GM23248 (cell line): ENCODE data around the gene CTNNA3. TPM values are rescaled to one million over a fixed set of nuclear protein-coding genes. Genes with fewer than 3 reads are reported as not detected.

Source experiments
- DNase-seq: peaks from one replicate; pipeline ENCODE4 v3.0.0-alpha.2; 2015
- H2AFZ ChIP-seq: fragments of 200-600 bp; sonication (generic); 2 replicates; pipeline ENCODE4 v1.6.1; 2016; ENCODE audit warnings: antibody characterized with exemption
- H3F3A ChIP-seq: fragments of 200-600 bp; sonication (generic); 2 replicates; pipeline ENCODE4 v1.6.1; 2016; ENCODE audit warnings: mild to moderate bottlenecking, antibody characterized with exemption, mixed run types; ENCODE audit not compliant: insufficient read depth
- H3K27ac ChIP-seq: fragments of 200-600 bp; sonication (generic); 2 replicates; pipeline ENCODE4 v1.5.1; 2016; ENCODE audit warnings: mild to moderate bottlenecking
- H3K27me3 ChIP-seq: fragments of 200-600 bp; sonication (generic); replicated peaks from 2 replicates; pipeline ENCODE4 v1.6.1; 2016; ENCODE audit warnings: mild to moderate bottlenecking; ENCODE audit not compliant: insufficient read depth
- H3K36me3 ChIP-seq: fragments of 200-600 bp; sonication (generic); 2 replicates; pipeline ENCODE4 v1.6.1; 2016; ENCODE audit warnings: low read depth, mild to moderate bottlenecking
- H3K4me1 ChIP-seq: fragments of 200-600 bp; sonication (generic); 2 replicates; pipeline ENCODE4 v1.6.1; 2016; ENCODE audit warnings: mild to moderate bottlenecking; ENCODE audit not compliant: insufficient read depth
- H3K4me2 ChIP-seq: fragments of 200-600 bp; sonication (generic); one replicate; pipeline ENCODE4 v1.6.1; 2016; ENCODE audit warnings: mild to moderate bottlenecking; ENCODE audit not compliant: unreplicated experiment
- H3K4me3 ChIP-seq: fragments of 200-600 bp; sonication (generic); 2 replicates; pipeline ENCODE4 v1.5.1; 2016; ENCODE audit warnings: mild to moderate bottlenecking
- H3K79me2 ChIP-seq: fragments of 200-600 bp; sonication (generic); 2 replicates; pipeline ENCODE4 v1.6.1; 2016; ENCODE audit warnings: mild to moderate bottlenecking; ENCODE audit not compliant: insufficient read depth
- H3K9ac ChIP-seq: fragments of 200-600 bp; sonication (generic); 2 replicates; pipeline ENCODE4 v1.6.1; 2016; ENCODE audit warnings: mild to moderate bottlenecking
- H3K9me2 ChIP-seq: fragments of 200-600 bp; sonication (generic); 2 replicates; pipeline ENCODE4 v1.6.1; 2016; ENCODE audit warnings: mixed run types, mild to moderate bottlenecking, moderate library complexity; ENCODE audit not compliant: insufficient read depth
- H3K9me3 ChIP-seq: fragments of 200-600 bp; sonication (generic); one replicate; pipeline ENCODE4 v1.6.1; 2017; ENCODE audit warnings: low read depth
- H4K20me1 ChIP-seq: fragments of 200-600 bp; sonication (generic); 2 replicates; pipeline ENCODE4 v1.6.0; 2016; ENCODE audit not compliant: insufficient read depth
- EZH2 ChIP-seq: fragments of 200-600 bp; sonication (generic); IDR thresholded peaks from 2 replicates; pipeline ENCODE4 v1.6.1; 2018; ENCODE audit warnings: antibody characterized with exemption, mild to moderate bottlenecking; ENCODE audit not compliant: insufficient read depth, poor library complexity, severe bottlenecking
- EZH2phosphoT487 ChIP-seq: fragments of 200-600 bp; sonication (generic); IDR thresholded peaks from 2 replicates; pipeline ENCODE4 v1.6.1; 2018; ENCODE audit warnings: antibody characterized with exemption, moderate library complexity, mild to moderate bottlenecking, low read depth; ENCODE audit not compliant: insufficient read depth
- WGBS, 2 experiments: methylation state at CpG; one replicate each; pipeline ENCODE4 v1.1.6; 2015 to 2017; ENCODE audit warnings: low lambda C conversion rate in 2 of 2, low coverage in 1 of 2; ENCODE audit errors: missing lambda C conversion rate in 2 of 2; 5-methylcytosine and 5-hydroxymethylcytosine counted together
- in situ Hi-C: fragments of 300-500 bp; cut with MboI; formaldehyde crosslinking; loops from 2 replicates; pipeline ENCODE4 v1.15.0; 2020
- polyA plus RNA-seq: library from polyadenylated mRNA; unstranded; fragments of >200 nt; fragmentation: Nextera tagmentation; extraction: Ambion mirVana; gene quantifications from 2 replicates; pipeline ENCODE4 v1.2.1, GENCODE V29; 2016
- total RNA-seq: library from RNA; depleted of rRNA; stranded (reverse); fragments of >200 nt; shearing (Covaris generic); gene quantifications from 2 replicates; pipeline ENCODE4 v1.2.3, GENCODE V29; 2014

Gene CTNNA3
- total and polyA plus RNA-seq, 2 experiments from 2014 or later = not detected

DNA sequence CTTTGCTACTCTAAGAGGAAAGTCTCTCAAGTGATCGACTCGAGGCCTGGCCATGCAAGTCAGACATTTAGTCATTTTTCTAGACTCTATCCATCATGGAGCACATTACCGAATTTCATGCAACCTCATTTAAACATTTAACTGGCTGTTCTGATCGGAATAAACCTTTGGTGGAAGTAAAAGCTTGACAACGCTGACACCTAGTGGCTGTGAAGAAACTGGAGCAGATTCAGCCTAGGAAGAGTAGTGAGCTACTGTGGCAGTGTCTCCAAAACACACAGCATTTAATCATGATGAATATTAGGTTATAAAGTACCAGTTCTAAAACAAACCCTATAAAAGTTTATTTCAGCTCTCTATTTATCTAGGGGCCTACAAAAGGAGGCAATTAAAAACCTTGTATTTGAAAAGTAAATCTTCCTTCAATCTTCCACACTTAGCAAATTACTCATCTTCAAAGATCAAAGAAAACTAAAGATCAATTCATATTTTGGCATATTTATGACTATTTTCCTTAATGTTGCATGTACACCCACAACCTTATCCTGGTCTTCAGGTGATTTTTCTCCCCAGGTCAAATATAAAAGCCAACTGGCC, 175.0 kb downstream of the CTNNA3 start:
- TF ChIP-seq EZH2phosphoT487 = no peak
- no peak for TF ChIP-seq EZH2
- Histone ChIP-seq H2AFZ (no peak overlapping the region), H3K27ac (no peak overlapping the region), H3K4me1 (no peaks in the 10 kb centered on the region), H3K9ac (no peak overlapping the region), H4K20me1 (no peaks in the 10 kb centered on the region), H3K9me2 (no peaks in the 10 kb centered on the region), H3K9me3 (no peaks in the 10 kb centered on the region), H3K79me2 (no peaks in the 10 kb centered on the region), H3F3A (no peaks in the 10 kb centered on the region), H3K36me3 (no peaks in the 10 kb centered on the region), H3K4me3 (no peak overlapping the region), H3K4me2 (no peak overlapping the region), H3K27me3 (no peaks in the 10 kb centered on the region)
- 1 to 2% methylated on average over 5 of the region's 5 CpGs for WGBS, 2 experiments
- in situ Hi-C loops = no loop called here
- peak; percentile 70 for DNase-seq

DNA sequence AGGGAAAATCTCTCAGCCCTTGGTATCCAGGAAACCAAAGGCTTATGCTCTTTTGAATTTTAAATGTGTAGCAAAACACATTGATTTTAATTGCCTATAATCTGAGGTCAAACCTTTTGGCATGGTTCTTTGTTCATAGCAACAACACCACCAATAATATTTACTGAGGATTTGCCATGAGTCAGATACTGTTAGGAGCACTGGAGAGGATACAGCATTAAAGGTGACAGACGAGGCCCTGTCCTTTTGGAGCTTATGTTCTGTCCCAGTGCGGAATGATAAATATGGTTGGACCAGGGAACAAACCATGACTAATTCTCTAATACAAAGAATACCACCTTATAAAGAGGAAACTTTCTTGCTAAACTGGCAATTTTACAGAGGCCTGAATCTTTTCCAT, 176.6 kb downstream of the CTNNA3 start:
- 43 to 50% methylated on average over 2 of the region's 2 CpGs for WGBS, 2 experiments
- in situ Hi-C loops = no loop called here
- no peak for DNase-seq
- Histone ChIP-seq H3K79me2 (no peaks in the 10 kb centered on the region), H3K27ac (no peak overlapping the region), H3K4me3 (no peak overlapping the region), H3K4me1 (no peaks in the 10 kb centered on the region), H3F3A (no peaks in the 10 kb centered on the region), H3K9me3 (no peaks in the 10 kb centered on the region), H3K9me2 (no peaks in the 10 kb centered on the region), H3K36me3 (no peaks in the 10 kb centered on the region), H3K9ac (no peak overlapping the region), H3K27me3 (no peaks in the 10 kb centered on the region), H4K20me1 (no peaks in the 10 kb centered on the region), H2AFZ (no peak overlapping the region), H3K4me2 (no peak overlapping the region)
- TF ChIP-seq EZH2phosphoT487 = no peak
- no peak for TF ChIP-seq EZH2

DNA sequence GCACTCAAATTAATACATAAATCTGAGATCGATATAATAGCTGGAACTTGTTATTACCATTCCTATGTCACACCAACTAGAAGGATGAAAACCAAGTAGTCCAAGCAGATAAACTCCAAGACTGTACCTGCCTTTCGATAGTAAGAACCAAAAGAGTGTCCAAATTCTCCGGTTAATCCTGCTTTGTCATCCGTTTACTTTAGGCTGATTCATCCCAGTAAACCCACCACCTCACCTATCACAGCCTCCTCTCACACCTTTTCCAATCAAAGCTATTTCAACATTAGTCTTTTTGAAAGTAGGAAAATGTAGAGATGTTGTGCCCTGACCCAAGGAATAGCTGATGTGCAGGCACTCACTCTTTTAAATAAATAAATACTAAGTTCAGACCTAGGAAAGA, 177.2 kb downstream of the CTNNA3 start:
- H3K9ac ChIP-seq = no peak overlapping the region
- H3K4me3 ChIP-seq = no peak overlapping the region
- H3K27me3 ChIP-seq = no peaks in the 10 kb centered on the region
- H3K27ac ChIP-seq = no peak overlapping the region
- no peak overlapping the region for H3K4me2 ChIP-seq
- in situ Hi-C loops = no loop called here
- no peak for DNase-seq
- H3K4me1 ChIP-seq = no peaks in the 10 kb centered on the region
- H3K9me3 ChIP-seq = no peaks in the 10 kb centered on the region
- H3K9me2 ChIP-seq = no peaks in the 10 kb centered on the region
- H3F3A ChIP-seq = no peaks in the 10 kb centered on the region
- TF ChIP-seq EZH2phosphoT487 (no peak), EZH2 (no peak)
- no peaks in the 10 kb centered on the region for H3K79me2 ChIP-seq
- H4K20me1 ChIP-seq = no peaks in the 10 kb centered on the region
- H2AFZ ChIP-seq = no peak overlapping the region
- 53 to 54% methylated on average over 4 of the region's 4 CpGs for WGBS, 2 experiments
- H3K36me3 ChIP-seq = no peaks in the 10 kb centered on the region

DNA sequence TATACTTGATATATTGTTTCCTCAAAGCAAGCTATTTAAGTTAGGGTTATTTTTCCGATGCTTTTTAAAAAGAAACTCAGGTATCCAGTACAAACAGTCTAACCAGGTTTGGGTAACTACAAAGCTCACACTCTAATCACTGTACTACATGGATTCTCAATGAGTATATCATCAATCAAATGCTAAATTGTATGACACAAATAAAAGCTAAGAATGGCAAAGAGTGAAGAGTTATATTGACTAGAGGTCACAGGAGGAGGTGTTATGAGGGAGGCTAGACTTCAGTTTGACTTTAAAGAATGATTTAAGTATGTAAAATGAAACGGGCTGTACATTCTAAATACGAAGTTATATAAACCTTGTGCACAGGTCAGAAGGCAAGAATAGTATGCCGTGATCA, 178.0 kb downstream of the CTNNA3 start:
- DNase-seq = no peak
- no peak for TF ChIP-seq EZH2phosphoT487
- TF ChIP-seq EZH2 = no peak
- Histone ChIP-seq H2AFZ (no peak overlapping the region), H3K4me2 (no peak overlapping the region), H3K9me2 (no peaks in the 10 kb centered on the region), H3K4me3 (no peak overlapping the region), H3K79me2 (no peaks in the 10 kb centered on the region), H3F3A (no peaks in the 10 kb centered on the region), H3K9ac (no peak overlapping the region), H3K27ac (no peak overlapping the region), H3K27me3 (no peaks in the 10 kb centered on the region), H3K36me3 (no peaks in the 10 kb centered on the region), H4K20me1 (no peaks in the 10 kb centered on the region), H3K9me3 (no peaks in the 10 kb centered on the region), H3K4me1 (no peaks in the 10 kb centered on the region)
- in situ Hi-C loops = no loop called here
- 29% methylated on average over 4 of the region's 4 CpGs for WGBS, 2 experiments

DNA sequence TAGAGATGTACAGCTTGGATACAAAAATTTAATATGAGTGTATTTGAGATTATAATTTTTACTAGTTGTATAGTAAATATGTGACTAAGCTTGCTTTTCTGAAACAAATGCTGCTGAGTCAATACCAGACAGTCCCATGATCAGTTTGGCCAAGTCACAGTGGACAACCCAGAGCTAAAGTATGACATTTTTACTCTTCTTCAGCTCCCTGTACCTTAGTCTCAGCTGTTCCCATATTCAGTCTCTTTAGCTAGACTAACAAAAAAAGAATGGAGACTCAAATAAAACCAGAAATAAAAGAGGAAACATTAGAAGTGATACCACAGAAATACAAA, 189.3 kb downstream of the CTNNA3 start:
- Histone ChIP-seq H3K4me2 (no peak overlapping the region), H4K20me1 (no peaks in the 10 kb centered on the region), H3K9me2 (no peaks in the 10 kb centered on the region), H3F3A (no peaks in the 10 kb centered on the region), H3K4me3 (no peak overlapping the region), H3K36me3 (no peaks in the 10 kb centered on the region), H3K27ac (no peak overlapping the region), H3K4me1 (no peaks in the 10 kb centered on the region), H3K27me3 (no peaks in the 10 kb centered on the region), H3K9me3 (no peaks in the 10 kb centered on the region), H2AFZ (no peak overlapping the region), H3K79me2 (no peaks in the 10 kb centered on the region), H3K9ac (no peak overlapping the region)
- in situ Hi-C loops = no loop called here
- no peak for DNase-seq
- no peak for TF ChIP-seq EZH2
- TF ChIP-seq EZH2phosphoT487 = no peak
